Stimulated activated CD4-positive, alpha-beta T cell treated with anti-CD3 and anti-CD28 coated beads, Interleukin-15, amount 100 ng/mL, for 48 hours (primary cell): ENCODE measurements around the gene MEGF8.
A peak's percentile ranks its signal among the peaks of the same experiment; 100 is the strongest.

ENCODE experiments used
- DNase-seq, 2 donors: peaks; one replicate each; pipeline ENCODE4 v3.0.0-alpha.2; 2020; ENCODE audit warnings: low read depth in 2 of 2

The MEGF8 gene

GRCh38 chr19:42419309-42419708, 93.9 kb downstream of the MEGF8 start:
- DNase-seq = no peak

- DNase-seq = peak; percentile 56 to 74
Measured at GRCh38 chr19:42420055-42420544, 94.7 kb downstream of the MEGF8 start.

GRCh38 chr19:42421101-42421500, 95.7 kb downstream of the MEGF8 start:
- DNase-seq = no peak

GRCh38 chr19:42421591-42422031, 96.2 kb downstream of the MEGF8 start:
- no peak for DNase-seq

- no peak for DNase-seq
Measured at GRCh38 chr19:42422092-42422900, 96.9 kb downstream of the MEGF8 start.

GRCh38 chr19:42422901-42423461, 97.5 kb downstream of the MEGF8 start:
- DNase-seq = peak; percentile 28 to 34

- peak; percentile 87 to 93 for DNase-seq
Measured at GRCh38 chr19:42423462-42424344, 98.3 kb downstream of the MEGF8 start.

- DNase-seq = no peak
Measured at GRCh38 chr19:42424345-42424707, 98.9 kb downstream of the MEGF8 start.

- no peak for DNase-seq
Measured at GRCh38 chr19:42424712-42425131, 99.3 kb downstream of the MEGF8 start.

- DNase-seq = no peak
Measured at GRCh38 chr19:42426643-42427042, 101.2 kb downstream of the MEGF8 start.

- no peak for DNase-seq
Measured at GRCh38 chr19:42427313-42427712, 101.9 kb downstream of the MEGF8 start, which contains the start of gene LIPE. TSS of gene LIPE (minus strand) at chr19:42427388. CDS start at chr19:42427149, 239 bp downstream.
